NOMO-1 treated with DMSO at 0.1 percent for 48 hours (cell line): Measurements from ENCODE around the gene ADK.
A peak's percentile ranks its signal among the peaks of the same experiment; 100 is the strongest.
"Not testable (repeated sequence)": the region's sequence is repeated elsewhere in the genome, so short reads cannot be mapped to it uniquely, and the experiment has no call there.

Experiments
- DNase-seq: peaks from one replicate; lab custom pipeline; 2025; ENCODE audit not compliant: unreplicated experiment; lab: John Stamatoyannopoulos, UW

ADK gene

DNA sequence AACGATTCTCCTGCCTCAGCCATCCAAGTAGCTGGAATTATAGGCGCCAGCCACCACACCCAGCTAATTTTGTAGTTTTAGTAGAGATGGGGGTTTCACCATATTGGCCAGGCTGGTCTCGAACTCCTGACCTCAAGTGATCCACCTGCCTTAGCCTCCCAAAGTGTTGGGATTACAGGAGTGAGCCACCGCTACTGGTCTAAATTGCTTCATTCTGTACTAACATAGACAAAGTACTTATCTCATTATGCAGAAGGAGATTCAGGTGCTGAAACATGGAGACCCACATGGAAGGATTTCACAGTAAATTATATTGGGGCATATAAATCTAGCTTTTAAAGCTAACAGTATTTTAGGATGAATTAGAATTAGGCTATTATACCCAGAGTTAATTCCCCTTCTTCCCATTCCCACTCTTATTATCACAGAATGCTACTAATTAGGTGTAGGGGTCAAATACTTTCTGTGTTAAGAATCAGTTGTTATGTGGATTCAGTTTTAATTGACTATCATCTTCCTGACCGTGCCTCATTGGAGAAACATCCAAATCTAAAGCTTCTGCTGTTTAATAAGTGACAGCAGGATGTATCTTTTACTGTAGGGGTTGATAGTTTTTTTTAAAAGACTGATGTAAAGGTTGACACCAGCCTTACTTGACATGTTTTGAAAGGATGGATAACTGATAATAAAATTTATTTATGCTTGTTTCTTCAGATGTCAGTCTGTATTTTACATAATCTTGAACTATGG is 27.2 kb downstream of the ADK start:
- no peak for DNase-seq

- no peak for DNase-seq
These were observed 28.2 kb downstream of the ADK start for GRCh38 chr10:74179111-74179710.

GRCh38 chr10:74186678-74187077 is 35.7 kb downstream of the ADK start:
- no peak for DNase-seq

- no peak for DNase-seq
These were observed 36.2 kb downstream of the ADK start for GRCh38 chr10:74187237-74187636.

DNA sequence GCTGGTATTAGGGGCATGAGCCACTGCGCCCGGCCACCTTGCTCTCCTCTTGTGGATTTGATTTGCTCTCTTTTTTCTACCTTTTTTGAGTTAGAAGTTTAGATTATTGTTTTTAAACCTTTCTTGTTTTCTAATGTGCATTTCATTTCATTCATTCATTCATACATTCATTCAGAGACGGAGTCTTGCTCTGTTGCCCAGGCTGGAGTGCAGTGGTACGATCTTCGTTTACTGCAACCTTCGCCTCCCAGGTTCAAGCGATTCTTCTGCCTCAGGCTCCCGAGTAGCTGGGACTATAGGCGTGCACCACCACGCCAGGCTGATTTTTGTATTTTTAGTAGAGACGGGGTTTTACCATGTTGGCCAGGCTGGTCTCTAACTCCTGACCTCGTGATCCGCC is 37.6 kb downstream of the ADK start:
- DNase-seq = not testable (repeated sequence)

DNA sequence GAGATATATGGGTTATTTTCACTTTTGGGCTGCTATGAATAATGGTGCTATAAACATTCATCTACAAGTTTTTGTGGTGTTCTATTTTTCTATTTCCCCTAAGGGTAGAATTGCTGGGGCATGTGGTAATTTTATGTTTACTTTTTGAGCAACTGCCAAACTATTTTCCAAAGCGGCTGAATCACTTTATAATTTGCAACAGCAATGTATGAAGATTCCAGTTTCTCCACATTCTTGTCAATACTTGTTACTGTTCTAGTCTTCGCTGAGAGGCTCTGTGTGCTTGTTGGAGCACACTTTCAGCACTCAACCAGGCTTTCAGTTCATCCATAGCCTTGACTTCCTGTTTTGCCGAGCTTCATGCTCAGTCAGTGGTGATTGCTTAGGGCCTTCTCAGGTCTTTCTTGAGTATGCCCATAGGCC is 39.0 kb downstream of the ADK start:
- peak; percentile 76 for DNase-seq

GRCh38 chr10:74190494-74190893 is 39.5 kb downstream of the ADK start:
- DNase-seq = no peak

DNA sequence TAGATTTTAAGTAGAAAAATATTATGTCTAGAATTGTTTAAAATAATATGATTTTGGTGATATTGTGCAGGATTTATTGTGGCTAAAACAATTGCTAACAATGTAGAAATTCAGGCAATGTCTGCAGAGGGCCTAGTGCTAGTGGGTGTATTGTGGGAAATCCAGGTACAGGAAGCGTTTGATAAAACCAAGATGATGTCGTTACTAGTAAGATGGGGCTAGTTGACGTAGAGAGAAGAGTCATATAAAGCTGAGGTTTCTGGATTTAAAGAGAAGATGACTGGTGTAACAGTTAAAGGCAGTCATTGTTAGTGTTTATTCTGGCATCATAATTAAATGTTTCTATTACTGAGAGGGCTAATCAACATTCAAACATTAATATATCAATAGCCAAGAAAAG is 43.5 kb downstream of the ADK start:
- no peak for DNase-seq

DNA sequence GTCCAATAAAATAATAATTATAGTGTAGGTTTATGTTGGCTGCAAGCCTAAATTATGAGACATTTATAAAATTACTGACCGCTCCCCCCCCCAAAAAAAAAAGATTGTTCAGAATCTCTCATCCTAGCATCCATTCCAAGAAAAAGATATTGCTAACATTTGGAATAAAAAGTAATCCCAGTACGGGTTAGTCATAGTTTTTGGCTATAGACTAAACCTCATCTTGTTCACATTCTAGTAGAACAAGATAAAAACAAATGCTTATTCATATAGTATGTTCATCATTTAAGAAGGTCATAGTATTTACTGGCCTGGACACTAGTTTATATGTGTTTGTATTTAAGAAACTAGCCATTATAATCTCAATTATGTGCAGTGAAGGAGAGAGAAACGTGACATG is 44.0 kb downstream of the ADK start:
- no peak for DNase-seq

GRCh38 chr10:74199315-74199714 is 48.3 kb downstream of the ADK start:
- no peak for DNase-seq

DNA sequence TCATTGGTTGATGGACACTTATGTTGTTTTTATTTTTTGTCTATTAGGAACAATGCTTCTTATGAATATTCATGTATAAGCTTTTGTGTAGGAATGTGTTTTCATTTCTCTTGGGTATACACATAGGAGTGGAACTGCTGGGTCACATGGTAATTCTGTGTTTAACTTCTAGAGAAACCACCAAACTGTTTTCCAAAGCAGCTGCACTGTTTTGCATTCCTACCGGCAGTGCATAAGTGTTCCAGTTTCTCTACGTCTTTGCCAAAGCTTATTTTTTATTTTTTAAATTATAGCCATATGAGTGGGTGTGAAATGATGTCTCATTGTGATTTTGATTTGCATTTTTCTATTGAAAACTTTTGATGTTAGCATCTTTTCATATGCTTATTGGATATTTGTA is 51.3 kb downstream of the ADK start:
- no peak for DNase-seq

GRCh38 chr10:74206746-74207145 is 55.7 kb downstream of the ADK start:
- DNase-seq = no peak

DNA sequence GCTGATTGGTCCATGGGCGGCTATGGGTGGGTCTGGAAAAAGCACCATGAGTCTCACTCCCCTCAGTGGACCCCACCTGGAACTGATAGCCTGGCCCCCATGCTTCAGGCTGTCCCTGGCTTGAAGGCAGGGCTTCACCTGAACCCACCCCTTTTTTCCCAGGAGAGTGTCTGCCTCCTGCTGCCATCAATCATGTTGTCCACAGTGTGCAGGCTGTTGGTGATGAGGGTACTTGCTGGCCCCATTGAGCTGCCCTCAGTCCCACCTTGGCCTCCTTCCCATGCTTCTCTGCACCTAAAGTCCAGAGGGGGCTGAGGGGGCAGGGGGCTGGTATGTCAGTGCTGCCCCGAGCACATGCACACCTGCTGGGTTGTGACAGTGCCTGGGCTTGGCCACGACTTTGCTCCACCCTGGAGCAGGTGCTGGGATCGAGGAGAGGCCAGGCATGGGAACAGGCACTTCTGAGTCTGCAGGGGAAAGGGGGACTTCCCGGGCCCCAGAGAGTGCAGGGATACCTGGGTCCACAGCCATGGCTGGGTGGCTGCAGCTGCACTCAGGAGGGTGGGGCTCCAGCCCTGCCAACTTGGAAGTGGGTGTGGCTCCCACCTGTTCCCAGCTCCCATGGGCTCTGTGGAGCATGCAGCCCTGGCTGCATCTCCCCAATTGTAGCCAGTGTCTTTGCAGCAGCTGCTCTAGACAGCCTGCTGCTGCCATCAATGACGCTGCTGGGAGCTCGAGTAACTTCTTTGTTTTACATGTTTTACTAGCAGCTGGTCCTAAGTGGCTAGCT is 56.9 kb downstream of the ADK start:
- DNase-seq = no peak

DNA sequence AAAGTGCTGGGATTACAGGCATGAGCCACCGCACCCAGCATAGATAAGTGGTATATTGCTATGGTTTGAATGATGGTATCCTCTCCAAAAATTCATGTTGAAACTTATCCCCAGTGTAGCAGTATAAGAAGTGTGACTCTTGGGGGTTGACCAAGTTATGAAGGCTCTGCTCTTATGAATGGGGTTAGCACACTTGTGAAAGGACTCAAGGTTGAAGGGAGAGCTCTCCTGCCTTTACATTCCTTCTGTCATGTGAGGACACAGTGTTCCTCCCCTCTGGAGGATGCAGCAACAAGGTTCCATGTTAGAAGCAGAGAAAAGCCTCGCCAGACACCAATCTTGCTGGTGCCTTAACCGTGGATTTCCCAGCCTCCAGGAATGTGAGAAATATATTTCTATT is 58.0 kb downstream of the ADK start:
- DNase-seq = no peak

DNA sequence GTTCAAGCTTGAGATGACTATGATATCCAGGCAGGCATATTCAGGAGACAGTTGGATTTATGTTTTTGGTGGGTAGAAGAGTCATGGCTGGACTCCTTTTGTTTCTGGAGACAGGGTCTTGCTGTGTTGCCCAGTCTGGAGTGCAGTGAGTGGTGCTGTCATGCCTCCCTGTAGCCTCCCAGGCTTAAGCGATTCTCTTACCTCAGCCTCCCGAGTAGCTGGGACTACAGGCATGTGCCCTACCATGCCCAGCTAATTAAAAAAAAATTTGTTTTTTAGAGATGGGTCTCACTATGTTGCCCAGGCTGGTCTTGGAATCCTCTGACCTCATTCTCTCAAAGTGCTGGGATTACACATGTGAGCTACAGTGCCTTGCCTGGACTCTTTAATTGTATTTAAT is 62.0 kb downstream of the ADK start:
- DNase-seq = no peak

GRCh38 chr10:74213571-74214162 is 62.6 kb downstream of the ADK start:
- DNase-seq = peak; percentile 45

DNA sequence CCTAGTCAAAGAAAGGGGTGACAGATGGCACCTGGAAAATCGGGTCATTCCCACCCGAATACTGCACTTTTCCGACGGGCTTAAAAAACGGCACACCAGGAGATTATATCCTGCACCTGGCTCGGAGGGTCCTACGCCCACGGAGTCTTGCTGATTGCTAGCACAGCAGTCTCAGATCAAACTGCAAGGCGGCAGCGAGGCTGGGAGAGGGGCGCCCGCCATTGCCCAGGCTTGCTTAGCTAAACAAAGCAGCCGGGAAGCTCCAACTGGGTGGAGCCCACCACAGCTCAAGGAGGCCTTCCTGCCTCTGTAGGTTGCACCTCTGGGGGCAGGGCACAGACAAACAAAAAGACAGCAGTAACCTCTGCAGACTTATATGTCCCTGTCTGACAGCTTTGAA is 66.1 kb downstream of the ADK start:
- DNase-seq = not testable (repeated sequence)

DNA sequence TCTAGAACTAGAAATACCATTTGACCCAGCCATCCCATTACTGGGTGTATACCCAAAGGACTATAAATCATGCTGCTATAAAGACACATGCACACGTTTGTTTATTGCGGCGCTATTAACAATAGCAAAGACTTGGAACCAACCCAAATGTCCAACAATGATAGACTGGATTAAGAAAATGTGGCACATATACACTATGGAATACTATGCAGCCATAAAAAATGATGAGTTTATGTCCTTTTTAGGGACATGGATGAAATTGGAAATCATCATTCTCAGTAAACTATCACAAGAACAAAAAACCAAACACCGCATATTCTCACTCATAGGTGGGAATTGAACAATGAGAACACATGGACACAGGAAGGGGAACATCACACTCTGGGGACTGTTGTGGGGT is 71.4 kb downstream of the ADK start:
- DNase-seq = not testable (repeated sequence)

DNA sequence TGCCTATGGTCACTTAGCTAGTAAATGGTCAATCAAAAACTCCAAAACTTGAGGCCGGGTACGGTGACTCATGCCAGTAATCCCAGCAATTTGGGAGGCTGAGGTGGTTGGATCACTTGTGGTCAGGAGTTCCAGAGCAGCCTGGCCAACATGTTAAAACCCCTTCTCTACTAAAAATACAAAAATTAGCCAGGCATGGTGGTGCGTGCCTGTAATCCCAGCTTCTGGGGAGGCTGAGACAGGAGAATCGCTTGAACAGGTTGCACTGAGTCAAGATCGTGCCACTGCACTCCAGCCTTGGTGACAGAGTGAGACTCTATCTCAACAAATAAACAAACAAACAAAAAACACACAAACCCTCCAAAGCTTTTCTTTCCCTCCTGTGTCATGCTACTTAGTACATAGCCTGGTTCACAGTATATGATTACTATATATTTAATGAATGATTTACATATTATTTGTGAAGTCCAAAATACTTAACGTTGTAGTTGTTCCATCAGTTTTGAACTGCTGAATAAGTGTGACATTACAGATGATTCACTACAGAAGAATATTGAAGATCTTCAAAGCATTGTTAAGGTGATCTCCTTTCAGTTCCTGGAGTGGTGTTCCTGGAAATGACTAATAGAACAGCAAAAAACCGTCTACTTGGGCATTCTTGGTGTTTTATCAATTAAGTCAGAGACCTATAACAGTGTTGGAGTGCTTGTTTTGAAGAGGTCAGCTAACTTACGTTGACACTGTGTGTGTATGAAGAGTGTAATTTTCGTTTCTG is 72.9 kb downstream of the ADK start:
- DNase-seq = no peak

DNA sequence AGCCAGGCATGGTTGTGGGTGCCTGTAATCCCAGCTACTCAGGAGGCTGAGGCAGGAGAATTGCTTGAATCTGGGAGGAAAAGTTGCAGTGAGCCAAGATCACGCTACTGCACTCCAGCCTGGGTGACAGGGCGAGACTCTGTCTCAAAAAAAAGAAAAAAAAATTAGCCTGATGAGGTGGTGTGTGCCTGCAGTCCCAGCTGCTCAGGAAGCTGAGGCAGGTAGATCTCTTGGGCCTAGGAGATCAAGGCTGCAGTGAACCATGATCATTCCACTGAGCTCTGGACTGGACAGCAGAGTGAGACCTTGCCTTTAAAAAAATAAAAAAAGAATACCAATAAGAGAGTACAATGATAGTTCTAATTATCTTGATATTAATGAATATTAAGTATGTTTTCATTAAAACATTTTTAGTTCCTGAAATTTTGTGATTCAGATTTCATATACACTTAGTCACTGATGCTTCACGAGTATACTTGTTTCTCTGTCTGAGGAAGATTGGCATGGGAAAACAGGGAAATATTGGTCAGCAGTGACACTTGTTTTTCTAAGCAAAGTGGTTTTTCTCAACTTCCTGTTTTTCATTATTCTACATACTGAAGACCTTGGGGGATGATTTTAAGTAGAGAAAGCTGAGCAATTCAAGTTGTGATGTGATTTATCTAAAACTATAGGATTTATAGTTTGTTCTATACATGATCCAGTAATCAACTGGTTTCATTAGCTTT is 76.8 kb downstream of the ADK start:
- DNase-seq = peak; percentile 73
